Measurements from ENCODE around the gene ZBTB48. TPM values are rescaled to one million over a fixed set of nuclear protein-coding genes. Genes with fewer than 3 reads are reported as not detected.

Gene ZBTB48
- total RNA-seq, 1 experiment from 2014 or later, result 41.9 TPM

- BruUV-seq (replicated peaks), result no TSS peak
- CTCF ChIA-PET, result interaction anchor here (0.9 kb wide), 1 partner anchor 111 kb away, joined by 4 read pairs; no protein-coding TSS in a partner anchor
- peak overlapping the region; percentile 95 for H3K27ac ChIP-seq (ENCODE audit: low read depth, low read length)
- TF ChIP-seq ZNF274 (IDR thresholded peaks at IDR 0.05; ENCODE audit: low read depth, low read length) (no peak), RAD21 (IDR thresholded peaks at IDR 0.05; ENCODE audit: low read depth) (no peak), ZFX (IDR thresholded peaks at IDR 0.05) (no peak), EZH2 (IDR thresholded peaks at IDR 0.05) (no peak), POLR2AphosphoS5 (IDR thresholded peaks at IDR 0.05; ENCODE audit: low read depth, low read length) (no peak), SP1 (IDR thresholded peaks at IDR 0.05; ENCODE audit: low read depth) (no peak), YY1 (IDR thresholded peaks at IDR 0.05; ENCODE audit: extremely low read depth, insufficient replicate concordance, low read depth, low read length) (no peak), POLR2A (IDR thresholded peaks at IDR 0.05; ENCODE audit: borderline replicate concordance, extremely low read depth, insufficient read depth, insufficient read length) (no peak), ZBTB33 (IDR thresholded peaks at IDR 0.05; ENCODE audit: extremely low read depth, insufficient replicate concordance, low read length) (no peak), CTCF (IDR thresholded peaks at IDR 0.05 in 2 of 3, conservative IDR thresholded peaks at IDR 0.05 in 1 of 3; ENCODE audit: borderline replicate concordance in 1 of 3, insufficient read depth in 1 of 3, low read depth in 2 of 3, low read length in 2 of 3) (no peak), TCF7L2 (IDR thresholded peaks at IDR 0.05; ENCODE audit: borderline replicate concordance, extremely low read depth, insufficient read depth, insufficient read length) (no peak), EZH2phosphoT487 (IDR thresholded peaks at IDR 0.05; ENCODE audit: borderline replicate concordance) (no peak)
- TF ChIP-seq, protein P1, sequence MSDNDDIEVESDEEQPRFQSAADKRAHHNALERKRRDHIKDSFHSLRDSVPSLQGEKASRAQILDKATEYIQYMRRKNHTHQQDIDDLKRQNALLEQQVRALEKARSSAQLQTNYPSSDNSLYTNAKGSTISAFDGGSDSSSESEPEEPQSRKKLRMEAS (IDR thresholded peaks at IDR 0.05), result no peak
- H3K79me2 ChIP-seq (ENCODE audit: insufficient read depth, low read length), result peaks cover 63% of the 10 kb centered on the region
- peaks cover 22 to 33% of the 10 kb centered on the region in 2 experiments for H3K4me1 ChIP-seq (ENCODE audit: control insufficient read depth in 1 of 2, insufficient read depth in 2 of 2, low read length in 2 of 2)
- RAD21 ChIA-PET (ENCODE audit: low non-redundant PET in 1 of 2, low total read pairs in 2 of 2, uncharacterized antibody in 2 of 2, unreplicated experiment in 2 of 2), result interaction anchor here in 1 of 2 experiments (0.6 kb wide), 1 partner anchor 14 kb away, joined by 7 read pairs; no protein-coding TSS in a partner anchor
- POLR2A ChIA-PET, result interaction anchor here (1.0 to 1.6 kb wide), 3 partner anchors 10 to 25 kb away, joined by 3 to 10 read pairs (median 3); partner anchors contain the start of gene ZBTB48
- peak overlapping the region; percentile 87 to 96 for H3K4me3 ChIP-seq (replicated peaks in 1 of 2; ENCODE audit: low read depth in 1 of 2, low read length in 2 of 2)
- peak; percentile 68 for DNase-seq (ENCODE audit: low read depth, low spot score)
- intact Hi-C loops (cut with micrococcal nuclease), result no loop called here
- ATAC-seq, result peak; percentile 32
- H3K9me2 ChIP-seq (ENCODE audit: insufficient read depth), result no peaks in the 10 kb centered on the region
- peaks cover 14% of the 10 kb centered on the region; the same call in 1 of the 2 replicates for H4K20me1 ChIP-seq (ENCODE audit: insufficient read depth)
- H2AFZ ChIP-seq (ENCODE audit: low read depth, low read length, poor library complexity, severe bottlenecking), result no peak overlapping the region
- no peaks in the 10 kb centered on the region for H3K27me3 ChIP-seq (ENCODE audit: insufficient read depth, low read length)
- H3K9ac ChIP-seq (ENCODE audit: low read length), result peak overlapping the region; percentile 85
- no peaks in the 10 kb centered on the region for H3K9me3 ChIP-seq (ENCODE audit: control insufficient read depth in 1 of 2, insufficient read depth in 1 of 2, low read depth in 1 of 2, low read length in 2 of 2)
- H3K36me3 ChIP-seq (ENCODE audit: control insufficient read depth in 1 of 2, insufficient read depth in 2 of 2, low read length in 2 of 2), result peaks cover 12 to 34% of the 10 kb centered on the region in 2 experiments; a peak in 3 of 4 replicates
- peak overlapping the region; percentile 86 for H3K4me2 ChIP-seq (ENCODE audit: low read length)
These were observed 21.5 kb downstream of the ZBTB48 start for GRCh38 chr1:6601049-6601922.

All from HCT116 (cell line).